Gastrocnemius medialis (tissue), 4 donors: ENCODE measurements around the gene ALKBH4.

Source experiments
- POLR2A ChIP-seq, 2 donors: fragments of 450-650 bp; IDR thresholded peaks; one replicate each; pipeline ENCODE4 v1.6.1; 2017; ENCODE audit warnings: antibody characterized with exemption in 2 of 2, mild to moderate bottlenecking in 2 of 2, moderate library complexity in 2 of 2
- TF ChIP-seq, protein P1 (sequence below), 5 experiments: fragments of 450-650 bp in 3 of 5; fragments of 200-600 bp in 2 of 5; sonication (generic) in 2 of 5; IDR thresholded peaks in 4 of 5; conservative IDR thresholded peaks in 1 of 5; 1 replicate in 4 of 5; 2 replicates in 1 of 5; pipeline ENCODE4 v1.5.1; 2016 to 2019; ENCODE audit warnings: antibody characterized with exemption in 5 of 5, mild to moderate bottlenecking in 3 of 5, moderate library complexity in 3 of 5

DNA sequence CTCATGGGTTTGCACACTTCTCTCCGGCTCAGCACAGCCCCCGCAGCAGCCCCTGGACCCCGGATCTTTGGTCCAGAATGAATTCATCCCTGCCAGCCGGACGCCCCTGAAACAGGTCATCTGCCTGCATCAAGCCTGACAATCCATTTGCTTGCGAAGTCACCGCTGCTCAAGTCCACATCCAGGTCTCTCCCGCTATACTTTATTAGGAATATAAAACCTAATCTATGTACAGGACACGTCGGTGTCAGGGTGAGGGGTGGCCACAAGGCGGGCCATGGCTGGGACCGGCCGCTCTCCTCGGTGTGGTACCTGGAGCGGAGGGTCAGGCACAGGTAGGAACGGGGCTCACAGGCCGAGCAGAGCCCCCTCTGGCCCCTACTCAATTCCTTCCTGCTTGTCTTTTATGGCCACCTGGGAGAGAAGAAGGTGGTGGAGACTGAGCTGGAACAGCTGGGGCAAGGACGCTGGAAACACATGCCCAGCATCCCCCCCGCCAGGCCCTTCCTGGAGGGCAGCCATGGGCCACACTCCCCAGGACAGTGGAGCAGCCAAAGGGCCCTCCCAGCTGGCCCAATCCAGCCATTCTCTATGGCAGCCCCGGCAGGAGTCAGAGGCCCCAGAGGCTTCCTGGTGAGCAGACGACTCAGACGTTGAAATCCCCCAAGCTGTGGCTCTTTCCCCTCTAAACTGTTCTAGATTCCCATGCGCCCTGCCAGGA is 8.8 kb upstream of the ALKBH4 start:
- TF ChIP-seq, protein P1, sequence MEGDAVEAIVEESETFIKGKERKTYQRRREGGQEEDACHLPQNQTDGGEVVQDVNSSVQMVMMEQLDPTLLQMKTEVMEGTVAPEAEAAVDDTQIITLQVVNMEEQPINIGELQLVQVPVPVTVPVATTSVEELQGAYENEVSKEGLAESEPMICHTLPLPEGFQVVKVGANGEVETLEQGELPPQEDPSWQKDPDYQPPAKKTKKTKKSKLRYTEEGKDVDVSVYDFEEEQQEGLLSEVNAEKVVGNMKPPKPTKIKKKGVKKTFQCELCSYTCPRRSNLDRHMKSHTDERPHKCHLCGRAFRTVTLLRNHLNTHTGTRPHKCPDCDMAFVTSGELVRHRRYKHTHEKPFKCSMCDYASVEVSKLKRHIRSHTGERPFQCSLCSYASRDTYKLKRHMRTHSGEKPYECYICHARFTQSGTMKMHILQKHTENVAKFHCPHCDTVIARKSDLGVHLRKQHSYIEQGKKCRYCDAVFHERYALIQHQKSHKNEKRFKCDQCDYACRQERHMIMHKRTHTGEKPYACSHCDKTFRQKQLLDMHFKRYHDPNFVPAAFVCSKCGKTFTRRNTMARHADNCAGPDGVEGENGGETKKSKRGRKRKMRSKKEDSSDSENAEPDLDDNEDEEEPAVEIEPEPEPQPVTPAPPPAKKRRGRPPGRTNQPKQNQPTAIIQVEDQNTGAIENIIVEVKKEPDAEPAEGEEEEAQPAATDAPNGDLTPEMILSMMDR (IDR thresholded peaks at IDR 0.05 in 4 of 5, conservative IDR thresholded peaks at IDR 0.05 in 1 of 5) = no peak
- TF ChIP-seq POLR2A (IDR thresholded peaks at IDR 0.05) = no peak
